ENCODE results near the gene CRHBP.

- no peak for TF ChIP-seq CTCF (IDR thresholded peaks at IDR 0.05)
- no peak for TF ChIP-seq EZH2phosphoT487 (IDR thresholded peaks at IDR 0.05)
- no peak for TF ChIP-seq EZH2 (IDR thresholded peaks at IDR 0.05)
Observed at GRCh38 chr5:76994337-76994736, 41.5 kb downstream of the CRHBP start.
